ENCODE measurements around the gene RAB11FIP3. TPM values are rescaled to one million over a fixed set of nuclear protein-coding genes. Genes with fewer than 3 reads are reported as not detected.

Gene RAB11FIP3
- polyA plus RNA-seq, 1 experiment, result 13.3 TPM

- no peak overlapping the region for H3K4me3 ChIP-seq (ENCODE audit: low read depth, low read length)
- ChIA-PET POLR2A (no interaction called here), CTCF (no interaction called here)
- no peaks in the 10 kb centered on the region for H3K36me3 ChIP-seq (ENCODE audit: control insufficient read depth, insufficient read depth, low read length)
- no peak for TF ChIP-seq CTCF (IDR thresholded peaks at IDR 0.05; ENCODE audit: insufficient read depth, low read depth, low read length)
- H3K27me3 ChIP-seq (ENCODE audit: control insufficient read depth, insufficient read depth, low read length), result peaks cover 8% of the 10 kb centered on the region
- DNase-seq (ENCODE audit: low read depth), result no peak
These were observed 139.4 kb downstream of the RAB11FIP3 start for GRCh38 chr16:564690-565418.

- peaks cover 8% of the 10 kb centered on the region for H3K27me3 ChIP-seq (ENCODE audit: control insufficient read depth, insufficient read depth, low read length)
- DNase-seq (ENCODE audit: low read depth), result no peak
- TF ChIP-seq CTCF (IDR thresholded peaks at IDR 0.05; ENCODE audit: insufficient read depth, low read depth, low read length), result no peak
- no peak overlapping the region for H3K4me3 ChIP-seq (ENCODE audit: low read depth, low read length)
- ChIA-PET POLR2A (no interaction called here), CTCF (no interaction called here)
- H3K36me3 ChIP-seq (ENCODE audit: control insufficient read depth, insufficient read depth, low read length), result no peaks in the 10 kb centered on the region
These were observed 140.2 kb downstream of the RAB11FIP3 start for GRCh38 chr16:565419-566330.

GRCh38 chr16:566475-567372 is 141.3 kb downstream of the RAB11FIP3 start, which contains the start of gene NHLRC4:
TSS of gene NHLRC4 (plus strand) at chr16:567005. CDS start at chr16:568048, 1,043 bp downstream.
- H3K27me3 ChIP-seq (ENCODE audit: control insufficient read depth, insufficient read depth, low read length), result peaks cover 4% of the 10 kb centered on the region
- DNase-seq (ENCODE audit: low read depth), result no peak
- H3K4me3 ChIP-seq (ENCODE audit: low read depth, low read length), result peak within 1 kb of the TSS; percentile 16
- POLR2A ChIA-PET, result no interaction called here
- no peaks in the 10 kb centered on the region for H3K36me3 ChIP-seq (ENCODE audit: control insufficient read depth, insufficient read depth, low read length)
- no peak for TF ChIP-seq CTCF (IDR thresholded peaks at IDR 0.05; ENCODE audit: insufficient read depth, low read depth, low read length)
- CTCF ChIA-PET, result interaction anchor here (1.0 kb wide), 1 partner anchor 12 kb away, joined by 5 read pairs; no protein-coding TSS in a partner anchor

GRCh38 chr16:567373-568256 is 142.2 kb downstream of the RAB11FIP3 start:
- Histone ChIP-seq H3K27me3 (ENCODE audit: control insufficient read depth, insufficient read depth, low read length) (no peaks in the 10 kb centered on the region; the same call in 1 of the 2 replicates), H3K36me3 (ENCODE audit: control insufficient read depth, insufficient read depth, low read length) (peaks cover 2% of the 10 kb centered on the region), H3K4me3 (ENCODE audit: low read depth, low read length) (no peak overlapping the region)
- no peak for DNase-seq (ENCODE audit: low read depth)
- ChIA-PET CTCF (interaction anchor here (1.0 kb wide), 2 partner anchors 11 to 12 kb away, joined by 3 to 5 read pairs; no protein-coding TSS in a partner anchor), POLR2A (no interaction called here)
- TF ChIP-seq CTCF (IDR thresholded peaks at IDR 0.05; ENCODE audit: insufficient read depth, low read depth, low read length), result no peak
